Parathyroid adenoma (tissue), 2 donors: Measurements from ENCODE around the gene TAF8.
A peak's percentile ranks its signal among the peaks of the same experiment; 100 is the strongest.

ENCODE experiments used
- H2AFZ ChIP-seq: fragments of 300-600 bp; sonication (generic); one replicate; pipeline ENCODE4 v1.7.0; 2017; ENCODE audit warnings: antibody characterized with exemption, mild to moderate bottlenecking
- H3K27ac ChIP-seq: fragments of 300-600 bp; sonication (generic); one replicate; pipeline ENCODE4 v1.7.0; 2017
- H3K27me3 ChIP-seq: fragments of 300-600 bp; sonication (generic); one replicate; pipeline ENCODE4 v1.7.0; 2017; ENCODE audit warnings: low read length; ENCODE audit not compliant: control insufficient read depth, insufficient read depth
- H3K36me3 ChIP-seq: fragments of 300-600 bp; sonication (generic); one replicate; pipeline ENCODE4 v1.7.0; 2017; ENCODE audit warnings: low read length; ENCODE audit not compliant: control insufficient read depth, insufficient read depth
- H3K4me1 ChIP-seq: fragments of 300-600 bp; sonication (generic); one replicate; pipeline ENCODE4 v1.7.0; 2017; ENCODE audit warnings: control low read depth
- H3K4me2 ChIP-seq: fragments of 300-600 bp; sonication (generic); one replicate; pipeline ENCODE4 v1.7.0; 2017; ENCODE audit warnings: low read length
- H3K4me3 ChIP-seq: fragments of 300-600 bp; sonication (generic); one replicate; pipeline ENCODE4 v1.7.0; 2017; ENCODE audit warnings: low read depth, low read length
- H3K79me2 ChIP-seq: fragments of 300-600 bp; sonication (generic); one replicate; pipeline ENCODE4 v1.7.0; 2017; ENCODE audit warnings: control low read depth
- H3K9ac ChIP-seq: fragments of 300-600 bp; sonication (generic); one replicate; pipeline ENCODE4 v1.7.0; 2017; ENCODE audit warnings: mild to moderate bottlenecking
- H3K9me3 ChIP-seq: fragments of 300-600 bp; sonication (generic); one replicate; pipeline ENCODE4 v1.7.0; 2017; ENCODE audit warnings: low read length; ENCODE audit not compliant: control insufficient read depth
- TF ChIP-seq, protein P1 (sequence below): fragments of 300-600 bp; sonication (generic); IDR thresholded peaks from one replicate; pipeline ENCODE4 v1.7.0; 2017; ENCODE audit warnings: antibody characterized with exemption, mild to moderate bottlenecking
- donor health status: primary hyperparathyroidism.

Gene TAF8

DNA sequence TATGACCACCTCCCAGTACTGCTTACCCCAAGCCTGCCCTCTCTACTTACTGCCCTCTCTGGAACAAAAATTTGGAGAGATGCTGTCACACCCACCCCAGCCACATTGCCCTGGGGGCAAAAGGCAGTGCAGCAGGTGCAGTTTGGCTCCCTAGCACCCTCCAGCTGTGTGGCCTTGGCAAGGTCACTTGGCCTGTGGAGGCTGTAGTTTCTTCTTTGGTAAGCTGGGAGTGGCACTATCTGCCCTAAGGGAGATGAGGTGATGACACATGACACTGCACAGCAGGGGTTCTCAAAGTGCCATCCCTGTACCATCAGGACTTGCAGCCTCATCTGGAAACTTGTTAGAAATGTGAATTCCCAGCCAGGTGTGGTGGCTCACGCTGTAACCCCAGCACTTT is 44.8 kb downstream of the TAF8 start:
- Histone ChIP-seq H3K4me2 (no peak overlapping the region), H3K9me3 (no peaks in the 10 kb centered on the region), H3K36me3 (no peaks in the 10 kb centered on the region), H3K79me2 (no peaks in the 10 kb centered on the region), H3K9ac (no peak overlapping the region), H3K27me3 (no peaks in the 10 kb centered on the region), H2AFZ (no peak overlapping the region), H3K4me3 (no peak overlapping the region), H3K27ac (no peak overlapping the region), H3K4me1 (peaks cover 4% of the 10 kb centered on the region)
- TF ChIP-seq, protein P1, sequence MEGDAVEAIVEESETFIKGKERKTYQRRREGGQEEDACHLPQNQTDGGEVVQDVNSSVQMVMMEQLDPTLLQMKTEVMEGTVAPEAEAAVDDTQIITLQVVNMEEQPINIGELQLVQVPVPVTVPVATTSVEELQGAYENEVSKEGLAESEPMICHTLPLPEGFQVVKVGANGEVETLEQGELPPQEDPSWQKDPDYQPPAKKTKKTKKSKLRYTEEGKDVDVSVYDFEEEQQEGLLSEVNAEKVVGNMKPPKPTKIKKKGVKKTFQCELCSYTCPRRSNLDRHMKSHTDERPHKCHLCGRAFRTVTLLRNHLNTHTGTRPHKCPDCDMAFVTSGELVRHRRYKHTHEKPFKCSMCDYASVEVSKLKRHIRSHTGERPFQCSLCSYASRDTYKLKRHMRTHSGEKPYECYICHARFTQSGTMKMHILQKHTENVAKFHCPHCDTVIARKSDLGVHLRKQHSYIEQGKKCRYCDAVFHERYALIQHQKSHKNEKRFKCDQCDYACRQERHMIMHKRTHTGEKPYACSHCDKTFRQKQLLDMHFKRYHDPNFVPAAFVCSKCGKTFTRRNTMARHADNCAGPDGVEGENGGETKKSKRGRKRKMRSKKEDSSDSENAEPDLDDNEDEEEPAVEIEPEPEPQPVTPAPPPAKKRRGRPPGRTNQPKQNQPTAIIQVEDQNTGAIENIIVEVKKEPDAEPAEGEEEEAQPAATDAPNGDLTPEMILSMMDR, result no peak

DNA sequence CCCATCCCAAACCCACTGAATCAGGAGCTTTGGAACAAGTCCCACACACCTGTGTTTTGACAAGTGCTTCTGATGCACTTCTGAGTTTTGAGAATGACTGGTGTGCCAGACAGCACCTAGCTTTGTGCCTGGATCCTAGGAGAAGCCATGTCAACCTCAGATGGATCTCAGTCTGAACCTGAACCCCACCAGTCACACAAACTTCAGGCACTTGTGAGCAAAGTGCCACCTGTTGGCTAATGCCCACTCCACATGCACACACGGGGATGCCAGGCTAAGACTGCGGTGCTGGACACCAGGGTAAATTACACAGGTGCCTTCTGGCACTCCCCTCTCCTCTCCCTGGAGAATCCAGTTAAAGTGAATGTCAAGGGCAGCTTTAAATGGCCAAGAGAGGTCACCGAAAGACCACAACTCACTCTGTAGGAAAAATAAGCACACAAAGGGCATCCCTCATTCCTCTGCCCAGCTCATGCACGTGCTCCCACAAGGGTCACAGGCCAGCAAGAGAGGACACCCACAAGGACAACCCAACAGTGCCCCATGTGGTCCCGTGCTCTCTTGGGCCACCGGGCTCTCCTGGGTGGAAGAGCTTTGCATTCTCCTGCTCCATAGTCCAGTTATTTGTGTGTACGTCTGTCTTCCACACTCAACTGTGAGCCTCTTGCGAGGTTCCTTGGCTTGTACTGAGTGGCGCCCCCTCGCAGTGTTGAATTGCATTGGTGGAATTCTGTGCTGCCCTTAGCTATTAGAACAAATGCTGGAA is 45.6 kb downstream of the TAF8 start:
- TF ChIP-seq, protein P1, result no peak
- no peak overlapping the region for H3K4me3 ChIP-seq
- H3K4me2 ChIP-seq, result no peak overlapping the region
- H3K79me2 ChIP-seq, result no peaks in the 10 kb centered on the region
- no peaks in the 10 kb centered on the region for H3K27me3 ChIP-seq
- no peaks in the 10 kb centered on the region for H3K36me3 ChIP-seq
- peaks cover 4% of the 10 kb centered on the region for H3K4me1 ChIP-seq
- H2AFZ ChIP-seq, result no peak overlapping the region
- H3K9ac ChIP-seq, result no peak overlapping the region
- no peaks in the 10 kb centered on the region for H3K9me3 ChIP-seq
- H3K27ac ChIP-seq, result no peak overlapping the region

DNA sequence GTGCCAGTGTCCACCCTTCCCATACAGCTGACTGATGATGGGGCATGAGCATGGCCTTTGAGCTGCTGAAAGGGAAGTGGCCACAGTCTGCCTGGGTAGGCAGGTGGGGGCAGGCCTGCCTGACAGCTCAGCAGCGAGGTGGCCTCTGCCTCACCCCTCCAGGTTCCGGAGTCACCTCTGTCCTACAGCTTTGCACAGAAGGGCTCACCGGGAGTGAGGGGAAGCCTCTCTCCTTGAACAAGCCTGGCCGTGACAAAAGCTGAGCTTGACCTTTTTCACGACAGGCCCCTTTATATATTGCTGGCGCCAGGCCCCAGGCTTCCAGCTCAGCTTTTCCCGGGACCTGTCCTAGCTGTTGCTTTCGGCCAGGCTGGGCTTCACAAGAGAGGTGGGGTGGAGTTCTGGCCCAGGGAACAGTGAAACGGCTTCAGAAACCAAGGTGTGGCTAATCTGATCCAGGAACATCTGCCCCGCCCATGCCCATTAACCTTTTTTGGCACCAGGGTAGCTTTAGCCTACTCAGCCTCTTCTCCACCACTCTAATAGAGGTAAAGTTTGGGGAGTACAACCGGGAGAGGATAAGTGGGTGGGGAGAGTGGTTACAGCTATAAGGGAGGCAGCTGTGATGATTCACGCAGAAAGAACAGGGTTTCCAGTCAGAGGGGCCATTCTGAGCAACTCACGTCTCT is 49.2 kb downstream of the TAF8 start:
- Histone ChIP-seq H3K36me3 (no peaks in the 10 kb centered on the region), H3K27me3 (no peaks in the 10 kb centered on the region), H3K9me3 (no peaks in the 10 kb centered on the region), H3K4me2 (no peak overlapping the region), H3K9ac (no peak overlapping the region), H3K4me1 (peaks cover 4% of the 10 kb centered on the region), H3K4me3 (no peak overlapping the region), H3K27ac (no peak overlapping the region), H3K79me2 (no peaks in the 10 kb centered on the region), H2AFZ (peak overlapping the region; percentile 26)
- TF ChIP-seq, protein P1, result no peak

DNA sequence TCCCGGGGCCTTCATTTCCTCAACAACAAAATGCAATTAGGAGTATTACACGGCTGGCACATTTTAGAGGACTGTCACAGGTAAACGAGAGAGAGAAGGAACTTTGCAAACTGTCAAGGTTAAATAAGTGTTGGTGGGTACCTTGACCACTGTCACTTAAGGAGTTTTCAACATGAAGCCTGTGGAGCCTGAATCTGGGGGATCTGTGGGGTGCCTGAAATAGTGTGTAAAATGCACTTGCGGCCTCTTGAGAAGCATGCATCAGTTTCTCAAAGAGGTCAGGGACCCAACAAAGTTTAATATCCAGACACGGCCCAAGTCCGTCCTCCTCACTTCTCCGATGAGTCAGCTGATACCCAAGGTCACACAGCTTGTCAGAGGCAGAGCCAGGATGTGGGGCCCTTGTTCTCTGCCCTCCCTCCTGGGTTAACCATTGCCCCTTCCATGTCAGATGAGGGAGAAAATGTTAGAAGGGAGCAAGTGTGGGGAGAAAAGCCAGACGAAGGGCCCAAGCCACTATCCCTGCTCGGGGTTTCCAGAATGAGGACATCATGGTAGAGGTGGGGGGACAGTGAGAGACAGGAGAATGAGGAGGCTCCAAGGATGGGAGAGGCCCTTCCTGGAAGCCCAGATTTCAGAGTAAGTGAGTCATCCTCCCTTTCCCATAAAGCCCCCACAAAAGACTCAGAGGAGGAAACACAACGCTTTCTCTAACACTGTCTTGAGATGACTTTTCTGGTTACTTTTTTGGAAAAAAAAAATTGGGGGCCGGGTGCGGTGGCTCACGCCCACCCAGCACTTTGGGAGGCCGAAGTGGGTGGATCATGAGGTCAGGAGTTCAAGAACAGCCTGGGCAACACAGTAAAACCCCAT is 49.9 kb downstream of the TAF8 start:
- TF ChIP-seq, protein P1, result no peak
- no peaks in the 10 kb centered on the region for H3K36me3 ChIP-seq
- H3K27me3 ChIP-seq, result no peaks in the 10 kb centered on the region
- H3K4me1 ChIP-seq, result peaks cover 4% of the 10 kb centered on the region
- no peak overlapping the region for H3K9ac ChIP-seq
- H3K9me3 ChIP-seq, result no peaks in the 10 kb centered on the region
- no peaks in the 10 kb centered on the region for H3K79me2 ChIP-seq
- H3K4me3 ChIP-seq, result no peak overlapping the region
- no peak overlapping the region for H3K4me2 ChIP-seq
- H2AFZ ChIP-seq, result peak overlapping the region; percentile 26
- no peak overlapping the region for H3K27ac ChIP-seq
